ENCODE results near the gene IFNE.

DNA sequence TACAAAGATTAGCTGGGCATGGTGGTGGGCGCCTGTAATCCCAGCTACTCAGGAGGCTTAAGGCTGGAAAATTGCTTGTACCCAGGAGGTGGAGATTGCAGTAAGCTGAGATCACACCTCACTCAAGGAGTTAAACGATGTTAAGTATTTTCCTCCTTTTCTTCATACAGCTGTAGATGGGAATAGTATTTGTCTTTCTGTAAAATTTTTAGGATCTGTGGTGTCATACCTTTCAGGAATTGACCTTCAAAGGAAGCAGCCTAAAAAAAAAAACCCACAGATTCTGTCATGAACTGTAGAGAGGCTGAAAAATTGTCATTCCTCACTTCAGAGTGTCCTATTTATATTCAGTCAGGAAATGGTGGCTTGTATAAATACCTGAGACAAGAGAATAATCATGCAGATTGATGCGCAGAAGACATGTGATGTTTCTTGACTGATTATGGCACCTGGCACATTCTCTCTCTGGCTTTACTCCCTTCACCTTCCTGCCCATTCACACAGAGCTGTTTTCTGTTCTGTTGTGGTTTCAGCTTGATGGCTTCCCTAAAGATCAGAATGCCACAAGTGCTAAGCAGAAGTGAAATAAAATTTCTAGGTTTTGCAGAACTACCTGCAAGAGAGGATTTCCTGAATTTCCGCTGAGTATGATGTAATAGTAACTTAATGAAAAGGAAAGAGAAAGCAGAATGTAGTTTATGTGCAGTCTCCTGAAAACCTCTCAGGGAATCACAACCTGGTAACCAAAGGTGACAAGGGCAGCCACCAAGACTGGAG lies 38.1 kb downstream of the IFNE start:
- no peak for TF ChIP-seq HDGF (IDR thresholded peaks at IDR 0.05; ENCODE audit: borderline replicate concordance)
- TF ChIP-seq SP1 (IDR thresholded peaks at IDR 0.05) = no peak
- TF ChIP-seq SUZ12 (IDR thresholded peaks at IDR 0.05) = no peak
- no peak for TF ChIP-seq FOXM1 (IDR thresholded peaks at IDR 0.05; ENCODE audit: borderline replicate concordance)
- TF ChIP-seq BHLHE40 (IDR thresholded peaks at IDR 0.05; ENCODE audit: borderline replicate concordance) = no peak
